Heart right ventricle (tissue), 16 donors: ENCODE data around the gene USH2A. TPM values are rescaled to one million over a fixed set of nuclear protein-coding genes. Genes with fewer than 3 reads are reported as not detected.

ENCODE experiments used
- ATAC-seq, 8 donors: fragments of 200-7000 bp; cut with Tn5 transposase; one replicate each; pipeline ENCODE4 v1.9.1; 2020; ENCODE audit warnings: mild to moderate bottlenecking in 8 of 8, moderate library complexity in 8 of 8, moderate number of reproducible peaks in 1 of 8
- DNase-seq, 2 donors: peaks; one replicate each; pipeline ENCODE4 v3.0.0-alpha.2; 2020
- H3K27ac ChIP-seq, 10 donors: fragments of 200-600 bp; sonication (generic) in 2 of 10; one replicate each; pipeline versions ENCODE4 v1.5.0 to v1.8.0; 2020 to 2022; ENCODE audit warnings: mild to moderate bottlenecking in 3 of 10
- H3K27me3 ChIP-seq, 7 donors: fragments of 200-600 bp; one replicate each; pipeline ENCODE4 v1.8.0; 2021 to 2022; ENCODE audit warnings: mild to moderate bottlenecking in 2 of 7
- H3K36me3 ChIP-seq, 9 donors: fragments of 200-600 bp; sonication (generic) in 1 of 9; one replicate each; pipeline versions ENCODE4 v1.5.0 to v1.8.0; 2020 to 2022; ENCODE audit warnings: mild to moderate bottlenecking in 2 of 9
- H3K4me1 ChIP-seq, 9 donors: fragments of 200-600 bp; sonication (generic) in 1 of 9; one replicate each; pipeline versions ENCODE4 v1.5.0 to v1.8.0; 2020 to 2022; ENCODE audit warnings: mild to moderate bottlenecking in 4 of 9
- H3K4me3 ChIP-seq, 10 donors: fragments of 200-600 bp; sonication (generic) in 2 of 10; one replicate each; pipeline versions ENCODE4 v1.5.0 to v1.8.0; 2020 to 2022; ENCODE audit warnings: mild to moderate bottlenecking in 7 of 10, moderate library complexity in 2 of 10
- H3K9me3 ChIP-seq, 11 donors: fragments of 200-600 bp in 10 of 11; sonication (generic) in 2 of 11; one replicate each; pipeline versions ENCODE4 v1.5.0 to v1.8.0; 2013 to 2022; ENCODE audit warnings: mild to moderate bottlenecking in 2 of 11, control low read depth in 1 of 11, moderate library complexity in 1 of 11
- CTCF ChIP-seq, 9 donors: fragments of 200-600 bp; sonication (generic) in 2 of 9; IDR thresholded peaks; one replicate each; pipeline versions ENCODE4 v1.5.0 to v1.8.0; 2021 to 2022; ENCODE audit warnings: antibody characterized with exemption in 9 of 9, mild to moderate bottlenecking in 5 of 9, moderate library complexity in 1 of 9
- WGBS, 2 donors: extraction: QIAGEN DNeasy Blood & Tissue Kit; methylation state at CpG; one replicate each; pipeline ENCODE4 v1.1.7; 2013; ENCODE audit warnings: inconsistent platforms in 1 of 2; 5-methylcytosine and 5-hydroxymethylcytosine counted together
- intact Hi-C, 10 donors: fragments of 100-400 bp; cut with DNase I; formaldehyde crosslinking; loops; one replicate each; pipeline versions ENCODE4 v1.11.1 to v1.14.2; 2022
- polyA plus RNA-seq, 2 donors: library from polyadenylated mRNA; stranded (reverse); fragments of 200-250 nt; gene quantifications; one replicate each; pipeline ENCODE4 v1.2.3, GENCODE V29; 2013
- total RNA-seq, 10 donors: library from RNA; stranded (reverse); fragmentation: NEBNext Ultra II Directional in 3 of 10; extraction: Animal tissue kit (Norgen Biotek cat#: 25700) in 3 of 10; gene quantifications; one replicate each; pipeline versions ENCODE4 v1.2.1 to v1.2.4, GENCODE V29; 2021 to 2023
- donor health status: Arrhythmogenic right ventricular cardiomyopathy.
- donor health status: ischemic (EF 13 %, LVEDD 7.1; RV severe dilation, severe dysfunction).
- donor health status: healthy with polysubstance abuse.
- donor health status: DM: no; HTN: yes; CAD: no.
- donor health status: DM: no; HTN: no; CAD: no.
- donor health status: ischemic (EF 25% LVEDD 6.9; RV normal size, moderate dysfunction).
- donor health status: ischemic (EF 25% LVEDD 5.7; RV mildly dilated, moderate dysfunction).
- donor health status: healthy.
- donor health status: DM: yes; HTN: yes; CAD: no.
- donor health status: Ischemic cardiomyopathy.
- donor health status: ischemic (EF 35%, LVEDD 5.7; RV mildly dilated, moderate dysfunction).
- donor health status: nonischemic (EF 11% LVEDD 7.7; RV severe dilation, severe dysfunction).
- donor health status: DM: yes; HTN: yes; CAD: no.
- donor health status: PGD.
- donor health status: ischemic (EF 29% LVEDD 5.4; RV normal size, mild dysfunction).
- donor health status: nonischemic (EF 23%, LVEDD 6.1; RV moderate dilation, normal function).

USH2A gene
- total and polyA plus RNA-seq, 12 donors, result 0.01 to 4.9 (median 3.6) TPM

GRCh38 chr1:215605011-215605621 is 818.1 kb downstream of the USH2A start:
- Histone ChIP-seq H3K27me3 (no peaks in the 10 kb centered on the region), H3K9me3 (no peaks in the 10 kb centered on the region), H3K36me3 (peaks cover 0 to 87% (median 0%) of the 10 kb centered on the region in 9 donors), H3K27ac (no peak overlapping the region), H3K4me3 (no peak overlapping the region), H3K4me1 (peaks cover 0 to 11% (median 4%) of the 10 kb centered on the region in 9 donors)
- ATAC-seq (no peak), DNase-seq (no peak)
- intact Hi-C loops, result loop anchor here in 1 of 10 donors (5.0 kb wide), 1 partner anchor 38 kb away; the partner anchor contains the start of gene KCTD3
- TF ChIP-seq CTCF (IDR thresholded peaks at IDR 0.05), result no peak

DNA sequence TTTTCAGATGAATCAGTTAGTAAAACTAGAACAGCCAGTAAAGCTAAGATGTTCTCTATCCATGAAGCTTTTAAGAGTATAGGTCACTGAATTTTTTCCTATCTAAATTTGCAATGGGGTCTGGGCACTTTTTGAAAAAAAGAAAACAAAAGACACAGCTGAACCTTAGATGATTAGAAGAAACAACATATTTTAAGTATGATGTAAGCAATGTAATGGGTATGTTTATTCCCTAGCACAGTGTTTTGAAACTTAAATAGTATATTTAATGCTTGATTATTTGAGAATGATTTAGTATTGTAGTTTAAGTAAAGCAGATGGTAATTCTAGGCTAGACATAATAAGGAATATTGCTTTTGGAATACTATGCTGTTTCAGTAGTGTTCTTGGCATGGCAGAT is 819.9 kb downstream of the USH2A start:
- Histone ChIP-seq H3K36me3 (peaks cover 0 to 83% (median 0%) of the 10 kb centered on the region in 9 donors), H3K27ac (no peak overlapping the region), H3K27me3 (no peaks in the 10 kb centered on the region), H3K4me1 (peaks cover 0 to 15% (median 6%) of the 10 kb centered on the region in 9 donors), H3K4me3 (no peak overlapping the region), H3K9me3 (no peaks in the 10 kb centered on the region)
- TF ChIP-seq CTCF (IDR thresholded peaks at IDR 0.05), result no peak
- ATAC-seq, result no peak
- DNase-seq, result no peak
- intact Hi-C loops, result loop anchor here in 1 of 10 donors (5.0 kb wide), 1 partner anchor 36 kb away; the partner anchor contains the start of gene KCTD3

GRCh38 chr1:215601276-215601675 is 822.0 kb downstream of the USH2A start:
- TF ChIP-seq CTCF (IDR thresholded peaks at IDR 0.05), result no peak
- DNase-seq (no peak), ATAC-seq (no peak)
- no peaks in the 10 kb centered on the region for H3K27me3 ChIP-seq
- H3K9me3 ChIP-seq, result no peaks in the 10 kb centered on the region
- H3K27ac ChIP-seq, result no peak overlapping the region
- H3K36me3 ChIP-seq, result peaks cover 0 to 91% (median 0%) of the 10 kb centered on the region in 9 donors
- H3K4me1 ChIP-seq, result peaks cover 0 to 15% (median 6%) of the 10 kb centered on the region in 9 donors
- no peak overlapping the region for H3K4me3 ChIP-seq
- intact Hi-C loops, result loop anchor here in 1 of 10 donors (5.0 kb wide), 1 partner anchor 34 kb away; the partner anchor contains the start of gene KCTD3
- 82 to 90% methylated on average over 2 of the region's 2 CpGs for WGBS, 2 donors

- H3K4me1 ChIP-seq, result peaks cover 0 to 15% (median 6%) of the 10 kb centered on the region in 9 donors
- intact Hi-C loops, result loop anchor here in 1 of 10 donors (5.0 kb wide), 1 partner anchor 34 kb away; the partner anchor contains the start of gene KCTD3
- ATAC-seq (no peak), DNase-seq (no peak)
- H3K27ac ChIP-seq, result no peak overlapping the region
- no peak for TF ChIP-seq CTCF (IDR thresholded peaks at IDR 0.05)
- H3K4me3 ChIP-seq, result no peak overlapping the region
- peaks cover 0 to 95% (median under 1%) of the 10 kb centered on the region in 9 donors for H3K36me3 ChIP-seq
- WGBS, 2 donors, result 95 to 97% methylated on average over 10 of the region's 10 CpGs
- H3K27me3 ChIP-seq, result no peaks in the 10 kb centered on the region
- no peaks in the 10 kb centered on the region for H3K9me3 ChIP-seq
Measured at GRCh38 chr1:215600867-215601266, 822.4 kb downstream of the USH2A start.
